ENCODE measurements around the gene ARPC2. TPM values are rescaled to one million over a fixed set of nuclear protein-coding genes. Genes with fewer than 3 reads are reported as not detected.

The ARPC2 gene
- total and polyA plus RNA-seq, 2 of the 13 experiments (the other 11 are each of a cell fraction or from before 2014, with no cell fraction given): 168 to 303 TPM

GRCh38 chr2:218296847-218297246 lies 79.9 kb downstream of the ARPC2 start (continued):
- TF ChIP-seq TAF15 (IDR thresholded peaks at IDR 0.05; ENCODE audit: low read depth, low read length, poor library complexity, severe bottlenecking) (no peak), GZF1 (CRISPR knock-in tag; IDR thresholded peaks at IDR 0.05) (0 out of 2 replicates have a peak, but pooled peaks have one; percentile 50), FOXC1 (CRISPR knock-in tag; IDR thresholded peaks at IDR 0.05; ENCODE audit: borderline replicate concordance) (no peak), CENPX (CRISPR knock-in tag; IDR thresholded peaks at IDR 0.05) (no peak), PCBP2 (optimal IDR thresholded peaks at IDR 0.05; ENCODE audit: low read depth, low read length, poor library complexity, severe bottlenecking) (no peak), ZFAT (CRISPR knock-in tag; conservative IDR thresholded peaks at IDR 0.05) (no peak), RFX3 (CRISPR knock-in tag; IDR thresholded peaks at IDR 0.05) (no peak), ZNF574 (CRISPR knock-in tag; IDR thresholded peaks at IDR 0.05) (0 out of 2 replicates have a peak, but pooled peaks have one; percentile 24), NFIB (CRISPR knock-in tag; IDR thresholded peaks at IDR 0.05; ENCODE audit: borderline replicate concordance) (no peak), RCOR2 (CRISPR knock-in tag; IDR thresholded peaks at IDR 0.05) (0 out of 2 replicates have a peak, but pooled peaks have one; percentile 46), FOXA1 (IDR thresholded peaks at IDR 0.05) (no peak), FOXA1 (CRISPR knock-in tag; IDR thresholded peaks at IDR 0.05) (peak; percentile 61), ZNF788 (CRISPR knock-in tag; IDR thresholded peaks at IDR 0.05; ENCODE audit: borderline replicate concordance) (no peak), ZNF75D (CRISPR knock-in tag; IDR thresholded peaks at IDR 0.05; ENCODE audit: borderline replicate concordance) (no peak), NFE2 (CRISPR knock-in tag; IDR thresholded peaks at IDR 0.05) (no peak), ZNF629 (CRISPR knock-in tag; conservative IDR thresholded peaks at IDR 0.05) (0 out of 2 replicates have a peak, but pooled peaks have one; percentile 43), SNAI1 (CRISPR knock-in tag; IDR thresholded peaks at IDR 0.05; ENCODE audit: borderline replicate concordance) (0 out of 2 replicates have a peak, but pooled peaks have one; percentile 23), ZNF329 (CRISPR knock-in tag; IDR thresholded peaks at IDR 0.05; ENCODE audit: low read depth) (no peak), RBAK (CRISPR knock-in tag; IDR thresholded peaks at IDR 0.05) (no peak), PAXIP1 (CRISPR knock-in tag; conservative IDR thresholded peaks at IDR 0.05) (peak; percentile 42; the same call in 1 of the 2 replicates), RARG (CRISPR knock-in tag; IDR thresholded peaks at IDR 0.05; ENCODE audit: low read depth) (no peak), ZNF138 (CRISPR knock-in tag; IDR thresholded peaks at IDR 0.05; ENCODE audit: low read depth) (no peak), LCORL (IDR thresholded peaks at IDR 0.05) (no peak), LCORL (CRISPR knock-in tag; IDR thresholded peaks at IDR 0.05) (no peak), MED1 (CRISPR knock-in tag; IDR thresholded peaks at IDR 0.05) (peak; percentile 61; the same call in 1 of the 2 replicates), HOXA9 (CRISPR knock-in tag; IDR thresholded peaks at IDR 0.05; ENCODE audit: borderline replicate concordance) (no peak), ZNF101 (CRISPR knock-in tag; IDR thresholded peaks at IDR 0.05; ENCODE audit: borderline replicate concordance, low read depth) (no peak)
